ENCODE data around the gene TBC1D14.

The TBC1D14 gene

DNA sequence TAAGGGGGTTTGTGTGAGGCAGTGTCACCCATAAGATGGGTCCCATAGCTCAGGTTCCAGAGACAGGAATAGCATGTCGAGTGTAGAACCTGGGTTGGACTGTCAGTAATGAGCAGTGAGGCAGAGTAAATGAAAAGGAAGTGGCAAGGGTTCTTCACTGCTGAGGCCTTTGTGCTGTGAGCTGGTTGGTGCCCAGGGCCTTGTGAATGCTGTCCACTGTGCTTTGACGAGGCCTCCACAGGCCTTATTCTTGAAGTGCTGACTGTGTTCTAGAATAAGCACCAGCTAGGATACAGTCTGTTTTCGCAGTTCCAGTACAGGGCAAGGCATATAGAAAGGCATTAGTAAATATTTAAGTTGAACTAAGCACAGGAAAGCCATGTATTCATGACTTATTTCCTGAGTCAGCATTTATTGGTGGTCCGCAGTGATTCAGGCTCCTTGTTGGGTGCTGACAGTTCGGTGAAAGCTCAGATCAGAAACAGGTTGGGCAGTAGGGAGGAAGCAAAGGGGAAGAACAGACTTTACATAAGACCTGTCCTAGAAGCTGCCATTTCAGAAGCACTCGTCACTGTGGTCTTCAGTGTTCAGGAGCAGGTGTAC is 107.9 kb downstream of the TBC1D14 start:
- H3K4me3 ChIP-seq (ENCODE audit: low read depth, low read length): no peak overlapping the region

DNA sequence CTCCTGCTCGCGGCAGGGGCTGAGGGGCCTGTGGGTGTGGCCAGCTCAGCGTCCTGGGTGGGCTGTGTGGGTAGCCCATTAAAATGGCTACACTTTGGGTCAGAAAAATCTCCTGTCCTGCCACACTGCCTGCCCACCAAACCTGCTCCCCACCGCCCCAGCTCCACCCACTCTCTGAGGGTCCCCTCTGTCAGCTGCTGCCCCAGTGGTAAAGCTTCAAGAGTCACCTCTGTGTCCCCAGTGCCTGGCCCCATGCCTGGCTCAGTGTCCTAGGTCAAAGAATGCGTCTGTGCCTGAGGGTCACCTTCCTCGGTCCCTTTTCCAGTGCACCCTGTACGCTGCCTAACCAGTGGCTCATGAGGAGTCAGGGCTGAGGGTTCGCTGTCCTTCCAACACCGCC is 108.7 kb downstream of the TBC1D14 start:
- H3K4me3 ChIP-seq (ENCODE audit: low read depth, low read length): no peak overlapping the region

DNA sequence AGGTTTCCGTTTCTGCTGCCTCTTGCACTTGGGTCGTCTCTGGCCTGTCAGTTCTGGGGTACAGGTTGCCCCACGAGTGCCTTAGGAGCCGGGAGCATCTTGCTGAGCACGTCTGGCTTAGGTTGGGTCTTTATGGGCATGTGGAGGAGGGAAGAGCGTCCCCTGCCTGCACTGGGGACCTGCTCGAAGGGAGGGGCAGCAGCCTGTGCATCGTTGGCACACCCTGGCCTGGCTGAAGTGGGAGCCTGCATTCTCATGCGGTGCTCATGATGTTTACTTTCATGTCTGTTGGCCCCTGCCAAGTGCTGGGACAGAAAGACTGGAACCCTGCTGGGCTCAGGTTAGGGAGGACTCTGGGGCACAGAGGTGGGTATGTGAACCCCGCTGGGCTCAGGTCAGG is 109.7 kb downstream of the TBC1D14 start:
- H3K4me3 ChIP-seq (ENCODE audit: low read depth, low read length): no peak overlapping the region

DNA sequence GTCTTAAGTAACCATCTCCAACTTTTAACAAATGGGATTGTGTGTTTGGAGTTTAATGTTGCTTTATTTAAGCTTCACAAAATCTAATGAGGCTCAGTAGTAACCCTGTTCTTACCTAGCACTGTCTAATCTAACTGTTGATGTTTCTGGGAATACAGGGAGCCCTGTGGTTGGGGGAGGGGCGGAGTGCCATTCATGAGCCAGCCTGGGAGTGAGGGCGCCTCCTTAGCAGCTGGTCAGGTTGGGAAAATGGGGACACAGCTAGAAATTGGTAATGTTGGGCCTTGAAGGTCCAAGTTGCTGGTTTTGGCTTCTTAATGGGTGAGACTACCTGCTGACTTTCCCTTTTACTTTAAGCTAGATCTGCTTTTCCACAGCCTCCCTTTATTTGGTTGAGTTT is 110.7 kb downstream of the TBC1D14 start:
- no peak overlapping the region for H3K4me3 ChIP-seq (ENCODE audit: low read depth, low read length)

DNA sequence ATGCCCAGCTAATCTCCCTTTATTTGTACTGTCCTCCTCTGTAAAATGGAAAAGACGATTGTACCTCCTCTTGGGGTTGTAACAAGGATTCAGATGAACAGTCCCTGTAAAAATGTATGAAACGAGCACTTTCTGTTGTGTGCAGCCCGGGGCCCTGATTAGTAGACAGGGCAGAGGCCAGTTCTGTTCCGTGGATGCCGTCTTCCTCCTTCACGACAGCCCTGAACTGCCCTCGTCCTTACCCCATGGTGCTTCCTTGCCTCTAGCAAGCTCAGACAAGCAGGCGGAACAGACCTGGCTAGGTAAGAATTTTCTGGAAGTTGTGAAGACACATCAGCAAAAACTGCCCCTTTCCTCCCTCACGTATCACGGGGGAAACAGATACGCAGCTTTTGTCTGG is 111.2 kb downstream of the TBC1D14 start:
- no peak overlapping the region for H3K4me3 ChIP-seq (ENCODE audit: low read depth, low read length)

DNA sequence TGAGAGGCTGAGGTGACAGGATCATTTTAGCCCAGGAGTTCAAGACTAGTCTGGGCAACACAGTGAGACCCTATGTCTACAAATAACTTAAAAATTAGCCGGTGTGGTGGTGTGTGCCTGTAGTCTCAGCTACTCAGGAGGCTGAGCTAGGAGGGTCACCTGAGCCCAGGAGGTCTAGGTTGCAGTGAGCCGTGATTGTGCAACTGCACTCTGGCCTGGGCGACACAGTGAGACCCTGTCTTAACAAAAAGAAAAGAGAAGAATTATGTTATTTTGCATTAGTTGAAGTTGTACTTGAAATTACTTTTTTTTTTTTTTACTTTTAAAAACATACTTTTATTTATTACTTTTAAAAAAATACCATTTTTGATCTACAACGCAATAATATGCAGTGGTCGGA is 111.7 kb downstream of the TBC1D14 start:
- H3K4me3 ChIP-seq (ENCODE audit: low read depth, low read length): no peak overlapping the region

DNA sequence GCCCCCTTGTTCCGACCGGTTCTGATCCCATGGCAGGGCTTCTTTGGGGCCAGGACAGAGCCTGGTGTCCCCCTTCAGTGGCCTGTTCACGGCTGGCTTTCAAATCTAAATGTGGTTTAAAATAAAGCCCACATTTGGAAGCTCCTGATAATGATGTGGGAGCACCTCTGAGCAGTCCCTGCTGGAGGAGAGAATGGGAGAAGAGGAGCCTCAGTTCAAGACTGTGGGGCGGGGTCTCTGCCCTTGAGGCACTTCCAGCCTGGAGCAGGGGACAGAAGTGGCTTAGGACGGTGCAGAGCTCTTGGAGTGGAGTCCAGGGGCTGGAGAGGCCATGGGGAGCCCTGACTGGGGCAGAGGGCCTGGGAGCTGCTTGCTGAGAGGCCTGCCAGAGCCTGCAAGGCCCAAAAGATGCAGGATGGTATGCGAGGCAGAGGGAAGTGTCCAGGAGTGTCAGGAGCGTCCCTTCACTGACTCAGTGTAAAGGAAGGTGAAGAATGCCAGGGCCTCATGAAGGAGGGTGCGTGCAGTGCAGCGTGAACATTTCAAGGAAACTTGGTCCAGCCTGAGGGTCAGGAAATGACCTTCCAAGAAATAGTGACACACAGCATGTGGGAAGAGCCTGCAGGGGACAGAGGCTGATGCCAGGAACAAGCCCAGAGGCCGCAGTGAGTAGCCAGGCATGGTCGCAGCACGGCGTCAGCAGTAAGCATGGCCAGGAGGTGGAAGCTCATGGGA is 112.5 kb downstream of the TBC1D14 start:
- no peak overlapping the region for H3K4me3 ChIP-seq (ENCODE audit: low read depth, low read length)

DNA sequence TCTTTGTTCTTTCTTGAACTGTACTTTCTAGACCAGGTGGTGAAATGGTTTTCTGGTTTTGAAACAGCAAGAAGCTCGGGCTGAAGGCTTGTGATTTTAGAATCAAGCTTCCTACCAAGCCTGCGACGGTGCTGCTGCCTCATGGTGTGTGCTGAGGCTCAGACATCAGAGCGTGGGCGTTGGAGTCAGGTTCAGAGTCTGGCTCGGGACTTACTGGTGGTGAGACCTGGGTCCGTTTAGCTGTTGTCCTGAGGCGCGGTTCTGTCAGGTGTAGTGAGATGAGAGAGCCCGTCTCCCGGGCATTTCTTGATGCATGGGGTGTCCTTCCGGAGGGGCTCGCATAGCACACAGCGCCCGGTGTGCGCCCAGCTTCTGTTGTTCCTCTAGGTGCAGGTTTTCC is 113.9 kb downstream of the TBC1D14 start:
- H3K4me3 ChIP-seq (ENCODE audit: low read depth, low read length): no peak overlapping the region

DNA sequence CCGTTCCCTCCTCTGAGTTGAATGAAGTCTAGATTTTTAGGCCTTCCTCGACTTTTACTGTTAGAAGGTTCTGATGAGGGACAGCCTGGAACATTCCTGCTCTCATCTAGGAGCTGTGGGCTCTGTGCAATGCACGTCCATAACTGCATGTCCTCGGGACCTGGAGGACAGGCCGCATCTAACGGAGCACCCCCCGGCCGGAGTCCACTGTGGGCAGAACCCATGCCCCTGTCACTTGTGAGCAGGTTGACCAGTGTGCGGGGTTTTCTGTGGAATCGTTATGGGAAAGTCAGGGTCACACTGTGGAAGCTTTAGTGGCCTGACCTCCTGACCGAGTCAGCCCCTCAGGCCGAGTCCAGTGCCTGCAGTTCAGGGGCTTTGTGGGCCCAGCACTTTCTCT is 114.3 kb downstream of the TBC1D14 start:
- no peak overlapping the region for H3K4me3 ChIP-seq (ENCODE audit: low read depth, low read length)

DNA sequence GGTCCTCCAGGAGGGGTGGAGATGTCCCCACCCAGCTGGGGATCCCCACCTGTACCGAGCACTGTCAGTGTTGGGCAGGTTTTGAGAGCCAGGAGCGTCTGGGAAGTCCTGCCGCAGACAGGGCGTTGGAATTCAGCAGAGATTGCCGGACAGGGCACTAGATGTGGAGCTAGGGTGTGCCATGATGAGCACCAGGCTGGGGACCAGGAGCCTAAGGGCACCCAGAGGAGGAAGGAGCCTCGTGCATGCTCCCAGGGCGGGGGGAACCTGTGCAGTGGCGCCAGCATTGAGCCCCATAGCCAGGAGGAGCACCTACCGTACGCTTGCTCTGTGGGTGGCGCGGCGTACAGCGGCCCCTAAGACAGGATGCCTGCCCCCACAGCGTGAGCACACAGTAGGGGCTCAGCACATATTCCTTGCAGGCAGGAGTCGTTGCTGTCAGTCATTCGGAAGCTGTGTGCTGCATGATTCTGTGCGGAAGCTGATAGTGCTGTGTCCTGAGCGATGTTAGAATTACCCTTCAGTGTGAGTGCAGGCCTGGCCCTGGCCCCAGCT is 114.8 kb downstream of the TBC1D14 start:
- no peak overlapping the region for H3K4me3 ChIP-seq (ENCODE audit: low read depth, low read length)

DNA sequence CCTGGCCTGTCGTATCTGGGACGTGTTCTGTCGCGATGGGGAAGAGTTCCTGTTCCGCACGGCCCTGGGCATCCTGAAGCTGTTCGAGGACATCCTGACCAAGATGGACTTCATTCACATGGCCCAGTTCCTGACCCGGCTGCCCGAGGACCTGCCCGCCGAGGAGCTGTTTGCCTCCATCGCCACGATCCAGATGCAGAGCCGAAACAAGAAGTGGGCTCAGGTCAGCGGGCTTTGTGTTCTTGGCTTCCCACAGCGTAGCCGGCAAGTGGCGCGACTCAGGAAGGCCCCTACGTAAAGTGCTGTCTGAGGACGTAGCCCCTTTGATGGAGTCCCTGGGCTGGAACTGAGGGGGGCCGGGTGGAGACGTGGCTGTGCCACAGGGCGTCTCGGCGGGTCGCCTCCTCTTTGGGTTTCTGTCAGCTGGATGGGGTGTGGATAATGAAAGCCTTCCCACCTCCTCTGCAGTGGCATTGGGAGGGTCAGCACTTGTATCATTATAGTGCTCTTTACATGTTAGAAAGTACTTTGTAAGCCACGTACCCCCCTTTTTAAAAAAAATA is 115.5 kb downstream of the TBC1D14 start:
- no peak overlapping the region for H3K4me3 ChIP-seq (ENCODE audit: low read depth, low read length)

DNA sequence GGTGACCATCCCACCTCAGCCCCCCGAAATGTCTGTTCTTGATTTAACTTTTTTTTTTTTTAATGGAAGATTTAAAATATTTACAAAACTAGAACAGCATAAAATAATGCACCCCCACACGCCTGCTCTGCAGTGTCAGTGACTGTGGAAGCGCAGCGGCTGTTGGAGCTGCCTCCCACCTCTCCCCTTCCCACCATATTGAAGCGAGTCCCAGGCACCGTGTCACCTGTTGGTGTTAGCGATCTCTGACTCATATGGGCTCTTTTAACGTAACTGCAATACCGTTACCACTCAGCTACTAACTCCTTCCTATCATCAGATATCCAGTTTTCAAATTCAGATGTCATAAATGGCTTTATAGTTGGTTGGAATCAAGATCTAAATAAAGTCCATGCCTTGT is 116.5 kb downstream of the TBC1D14 start:
- no peak overlapping the region for H3K4me3 ChIP-seq (ENCODE audit: low read depth, low read length)

DNA sequence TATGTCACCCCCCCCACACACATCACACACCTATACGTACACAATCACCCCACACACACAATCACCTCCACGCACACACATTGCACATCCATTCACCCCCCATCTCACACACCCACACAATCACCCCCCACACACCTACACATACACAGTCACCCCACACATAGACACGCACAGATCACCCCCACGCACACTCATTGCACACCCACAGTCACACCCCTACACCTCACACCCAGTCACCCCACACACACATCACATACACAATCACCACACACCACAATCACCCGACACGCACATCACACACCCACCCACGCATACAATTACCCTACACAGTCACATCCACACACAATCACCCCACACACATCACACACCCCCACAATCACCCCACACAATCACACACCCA is 117.7 kb downstream of the TBC1D14 start:
- no peak overlapping the region for H3K4me3 ChIP-seq (ENCODE audit: low read depth, low read length)

DNA sequence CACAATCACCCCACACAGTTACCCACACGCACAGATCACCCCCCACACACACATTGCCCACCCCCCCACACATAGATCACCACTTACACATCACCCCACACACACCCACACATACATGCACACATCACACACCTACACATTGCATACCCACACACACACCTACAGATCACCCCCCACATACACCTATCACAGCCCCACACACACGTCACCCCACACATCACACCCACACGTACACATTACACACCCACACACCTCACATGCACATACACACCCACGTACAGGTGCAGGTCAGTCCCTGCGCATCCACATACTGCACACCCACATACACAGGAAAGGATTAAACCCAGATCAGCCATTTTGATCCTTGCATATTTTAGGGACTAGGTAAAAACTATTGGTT is 118.3 kb downstream of the TBC1D14 start:
- no peak overlapping the region for H3K4me3 ChIP-seq (ENCODE audit: low read depth, low read length)

DNA sequence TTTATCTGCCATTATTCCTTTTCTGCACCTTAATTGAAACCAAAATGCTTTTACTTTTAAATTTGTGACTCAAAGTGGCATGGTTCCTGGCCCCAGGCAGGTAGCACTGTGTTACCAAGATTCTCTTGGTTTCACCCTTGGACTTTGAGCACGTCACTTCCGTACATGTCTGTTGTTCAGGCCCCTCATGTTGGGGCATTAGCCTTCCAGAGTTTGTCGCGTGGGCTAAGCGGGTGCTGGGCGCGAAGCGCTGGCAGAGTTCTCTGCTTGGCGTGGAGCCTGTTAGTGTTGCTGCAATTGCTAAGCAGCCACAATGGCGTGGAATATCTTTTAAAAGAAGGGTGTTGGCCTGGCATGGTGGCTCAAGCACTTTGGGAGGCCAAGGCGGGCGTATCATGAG is 119.6 kb downstream of the TBC1D14 start:
- H3K4me3 ChIP-seq (ENCODE audit: low read depth, low read length): no peak overlapping the region

DNA sequence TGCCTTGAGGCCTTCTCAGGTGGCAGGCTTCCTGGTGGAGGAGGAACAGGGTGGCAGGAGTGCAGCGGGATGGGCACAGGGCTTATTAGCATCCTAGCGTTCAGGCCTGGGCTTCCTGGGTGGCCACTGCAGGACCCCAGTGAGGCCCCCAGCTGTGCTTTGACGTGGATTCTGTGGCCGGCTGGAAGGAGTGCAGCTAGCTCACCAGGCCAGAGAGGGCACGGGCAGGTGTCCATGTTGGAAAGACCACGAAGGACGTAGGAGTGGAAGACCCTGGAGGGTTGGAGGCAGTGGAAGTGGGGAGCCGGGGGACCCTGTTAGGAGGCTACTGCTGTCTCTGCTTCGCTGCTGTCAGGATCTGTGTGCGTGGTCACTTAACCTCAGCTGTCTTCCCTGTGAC is 120.3 kb downstream of the TBC1D14 start:
- H3K4me3 ChIP-seq (ENCODE audit: low read depth, low read length): no peak overlapping the region

DNA sequence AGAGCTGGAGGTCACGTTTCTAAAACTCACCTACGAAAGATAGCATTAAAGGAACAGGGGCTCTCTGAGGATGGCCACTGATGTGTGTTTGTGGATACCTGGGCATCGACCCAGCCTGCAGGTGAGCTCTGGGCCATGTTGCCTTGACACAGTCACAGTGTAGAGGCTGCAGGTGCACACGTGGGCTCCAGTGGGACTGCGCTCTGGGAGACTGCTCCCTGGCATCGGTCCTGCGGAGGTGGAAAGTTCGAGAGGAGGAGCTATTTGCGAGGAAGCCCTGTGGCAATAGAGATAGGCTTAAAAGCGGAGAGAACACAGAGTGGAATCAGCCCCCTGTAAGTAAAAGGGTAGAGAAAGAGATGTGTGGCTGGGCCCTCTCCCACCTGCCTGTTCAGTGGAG is 121.2 kb downstream of the TBC1D14 start:
- H3K4me3 ChIP-seq (ENCODE audit: low read depth, low read length): no peak overlapping the region

DNA sequence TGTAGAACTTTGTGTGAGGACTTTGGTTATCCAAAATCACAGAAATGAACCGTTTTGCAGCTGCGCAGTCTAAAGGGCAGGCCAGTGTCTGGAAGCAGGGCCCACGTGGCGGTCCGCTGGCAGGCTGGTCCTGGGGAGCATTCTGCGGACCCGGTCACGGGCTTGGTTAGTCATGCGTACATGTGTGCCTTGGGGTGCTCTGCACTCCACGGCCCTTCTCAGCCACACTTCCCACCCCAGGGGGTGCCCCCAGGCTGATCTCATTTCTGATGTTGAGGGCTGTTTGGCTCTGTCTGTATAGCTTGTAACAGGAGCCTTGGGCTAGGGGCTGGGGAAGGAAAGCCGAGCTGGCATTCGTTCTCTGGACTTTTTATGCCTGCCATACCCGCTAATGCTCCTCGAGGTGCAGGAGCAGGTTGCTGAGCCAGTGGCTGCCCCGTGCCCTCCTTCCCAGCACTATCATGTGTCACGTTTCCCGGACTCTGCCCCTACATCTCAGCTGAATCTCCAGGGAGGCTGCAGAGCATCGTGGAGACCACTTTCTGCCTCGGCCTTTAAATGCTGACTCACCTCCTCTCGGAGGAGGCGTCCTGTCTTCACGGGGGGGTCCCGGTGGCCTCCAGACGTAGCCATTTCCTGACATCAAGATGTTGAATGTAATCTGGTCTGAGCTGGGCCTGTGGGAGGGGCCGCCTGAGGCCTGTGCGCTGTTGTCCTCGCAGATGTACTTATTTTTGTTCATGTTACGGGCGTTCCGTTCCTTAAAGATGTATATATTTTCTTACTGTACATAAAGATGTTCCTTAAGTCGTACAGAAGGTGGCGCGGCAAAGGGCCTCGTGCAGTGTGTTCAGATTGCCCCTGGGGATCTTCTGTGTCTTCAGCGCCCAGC is 122.2 kb downstream of the TBC1D14 start:
- no peak overlapping the region for H3K4me3 ChIP-seq (ENCODE audit: low read depth, low read length)

DNA sequence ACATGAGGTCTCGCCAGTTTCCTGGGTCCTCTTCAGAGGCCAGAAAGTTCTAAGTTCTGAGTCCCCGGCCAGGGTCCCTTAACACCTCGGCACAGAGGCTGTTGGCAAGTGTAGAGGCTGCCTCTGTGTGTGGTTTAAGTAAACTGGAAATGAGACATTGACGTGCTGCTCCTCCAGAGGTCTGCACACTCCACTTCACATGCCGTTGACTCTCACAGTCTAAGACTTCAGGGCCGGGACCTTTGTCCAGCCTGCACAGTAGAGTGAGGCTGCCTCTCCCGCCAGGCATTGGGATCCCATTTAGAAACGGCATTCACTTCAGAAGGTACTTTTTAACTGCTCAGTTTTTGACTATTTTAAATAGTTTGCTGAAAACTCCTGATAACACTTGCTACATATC is 123.0 kb downstream of the TBC1D14 start:
- no peak overlapping the region for H3K4me3 ChIP-seq (ENCODE audit: low read depth, low read length)

DNA sequence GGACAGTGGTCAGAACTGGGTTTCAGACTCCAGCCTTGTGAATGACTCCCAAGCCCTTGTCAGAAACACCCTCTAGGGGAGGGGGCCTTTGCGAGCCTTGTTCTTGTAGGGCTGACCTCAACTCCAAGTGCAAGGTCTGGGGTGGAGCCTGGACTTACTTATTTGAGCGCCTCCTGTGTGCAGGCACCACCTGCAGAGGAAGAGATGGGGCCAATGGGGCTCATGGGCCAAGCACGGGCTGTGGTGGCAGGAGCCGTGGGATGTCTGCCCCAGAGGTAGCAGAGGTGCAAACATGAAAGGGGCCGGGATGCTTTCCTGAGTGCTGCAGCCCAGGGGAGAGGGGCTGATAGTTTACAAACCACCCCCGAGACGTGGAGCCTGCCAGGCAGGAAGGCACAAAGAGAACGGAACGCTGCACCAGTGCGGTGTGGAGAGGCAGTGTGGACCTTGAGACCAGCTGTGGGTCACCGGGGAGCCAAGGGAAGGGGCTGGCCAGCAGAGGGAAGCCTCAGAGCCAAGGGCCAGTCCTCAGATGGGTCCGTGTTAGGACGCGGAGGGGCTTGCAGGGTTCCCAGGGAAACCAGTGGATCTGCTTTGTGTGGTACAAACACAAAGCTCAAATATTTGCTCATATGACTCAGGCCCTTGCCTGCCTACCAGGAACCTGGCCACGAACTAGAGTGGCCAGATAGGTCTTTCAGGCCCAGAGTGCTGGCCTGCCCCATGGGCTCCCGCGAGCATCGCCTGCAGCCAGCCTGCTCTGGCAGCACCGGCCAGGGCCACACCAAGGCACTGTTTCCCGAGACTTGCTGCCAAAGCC is 124.8 kb downstream of the TBC1D14 start:
- no peak overlapping the region for H3K4me3 ChIP-seq (ENCODE audit: low read depth, low read length)
